ENCODE data around the gene PTPRK. TPM values are rescaled to one million over a fixed set of nuclear protein-coding genes. Genes with fewer than 3 reads are reported as not detected.

PTPRK gene
- total and polyA plus RNA-seq, 10 of the 15 experiments (the other 5 are each of a cell fraction or from before 2014, with no cell fraction given) = 0.23 to 1.9 (median 0.55) TPM

DNA sequence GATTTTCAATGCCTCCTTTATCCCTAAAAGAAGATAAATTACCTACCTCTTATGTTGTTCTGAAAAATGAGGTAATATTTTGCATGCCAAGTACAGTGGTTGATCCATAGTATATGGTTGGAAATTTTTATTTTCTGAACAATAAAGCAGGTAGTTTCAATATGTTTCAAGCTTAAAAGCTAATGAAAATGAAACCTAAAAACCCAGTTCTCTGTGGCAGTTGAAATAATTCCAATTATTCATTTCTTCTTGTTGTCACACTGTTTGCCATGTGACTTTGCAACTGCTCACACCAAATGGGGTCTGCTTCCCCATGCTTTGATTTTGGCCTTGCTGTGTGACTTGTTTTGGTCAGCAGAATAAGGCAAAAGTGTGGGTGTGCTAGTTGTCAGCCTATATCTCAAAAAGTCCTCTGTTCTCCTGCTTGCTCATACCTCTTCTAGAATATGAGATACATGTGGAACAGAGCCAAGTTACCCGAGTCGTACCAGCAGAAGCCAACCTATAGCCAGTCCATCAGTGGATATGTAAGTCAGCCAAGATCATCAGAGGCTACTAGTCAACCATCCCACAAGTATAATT, 422.3 kb downstream of the PTPRK start:
- no peak for DNase-seq (ENCODE audit: low read depth, low spot score)
- no TSS peak for BruUV-seq (replicated peaks)
- intact Hi-C loops (cut with micrococcal nuclease; ENCODE audit: unreplicated experiment) = no loop called here

More for the DNA sequence above, 422.3 kb downstream of the PTPRK start:
- RAD21 ChIA-PET (ENCODE audit: unreplicated experiment) = no interaction called here
- POLR2A ChIA-PET = no interaction called here
- 3% methylated on average over 2 of the region's 2 CpGs for WGBS (ENCODE audit: insufficient coverage, insufficient replicate concordance, low lambda C conversion rate, missing lambda C conversion rate)
- Histone ChIP-seq H3K79me2 (ENCODE audit: control insufficient read depth, insufficient read depth, low read length) (no peaks in the 10 kb centered on the region), H4K20me1 (ENCODE audit: control insufficient read depth, insufficient read depth) (no peaks in the 10 kb centered on the region), H3K36me3 (ENCODE audit: control insufficient read depth in 2 of 2, insufficient read depth in 2 of 2, low read length in 1 of 2) (no peaks in the 10 kb centered on the region), H3K4me3 (no peak overlapping the region), H3K9ac (ENCODE audit: control insufficient read depth, insufficient read depth, low read length) (no peak overlapping the region), H3K27ac (ENCODE audit: control insufficient read depth, insufficient read depth) (no peak overlapping the region), H2AFZ (ENCODE audit: control insufficient read depth, low read depth, low read length) (no peak overlapping the region), H3K4me1 (ENCODE audit: control insufficient read depth, insufficient read depth, low read length) (no peaks in the 10 kb centered on the region), H3K27me3 (replicated peaks in 1 of 2; ENCODE audit: control insufficient read depth in 2 of 2, insufficient read depth in 2 of 2, low read length in 1 of 2) (no peaks in the 10 kb centered on the region), H3K4me2 (ENCODE audit: control insufficient read depth, insufficient read depth) (no peak overlapping the region), H3K9me3 (replicated peaks; ENCODE audit: control insufficient read depth, insufficient read depth, low read length) (no peaks in the 10 kb centered on the region)
- ATAC-seq (peak; percentile 79), FAIRE-seq (no peak)
- SMC1A ChIA-PET (ENCODE audit: uncharacterized antibody, unreplicated experiment) = interaction anchor here (1.2 kb wide), 1 partner anchor 292 kb away, joined by 3 read pairs; no protein-coding TSS in a partner anchor
- in situ Hi-C loops (cut with MboI) = no loop called here
- TF ChIP-seq, protein P1, sequence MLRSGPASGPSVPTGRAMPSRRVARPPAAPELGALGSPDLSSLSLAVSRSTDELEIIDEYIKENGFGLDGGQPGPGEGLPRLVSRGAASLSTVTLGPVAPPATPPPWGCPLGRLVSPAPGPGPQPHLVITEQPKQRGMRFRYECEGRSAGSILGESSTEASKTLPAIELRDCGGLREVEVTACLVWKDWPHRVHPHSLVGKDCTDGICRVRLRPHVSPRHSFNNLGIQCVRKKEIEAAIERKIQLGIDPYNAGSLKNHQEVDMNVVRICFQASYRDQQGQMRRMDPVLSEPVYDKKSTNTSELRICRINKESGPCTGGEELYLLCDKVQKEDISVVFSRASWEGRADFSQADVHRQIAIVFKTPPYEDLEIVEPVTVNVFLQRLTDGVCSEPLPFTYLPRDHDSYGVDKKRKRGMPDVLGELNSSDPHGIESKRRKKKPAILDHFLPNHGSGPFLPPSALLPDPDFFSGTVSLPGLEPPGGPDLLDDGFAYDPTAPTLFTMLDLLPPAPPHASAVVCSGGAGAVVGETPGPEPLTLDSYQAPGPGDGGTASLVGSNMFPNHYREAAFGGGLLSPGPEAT (IDR thresholded peaks at IDR 0.05; ENCODE audit: low read depth) = 0 out of 2 replicates have a peak, but pooled peaks have one; percentile 13
- TF ChIP-seq FOS (IDR thresholded peaks at IDR 0.05; ENCODE audit: borderline replicate concordance, extremely low read depth, insufficient read length) = no peak
- 0 out of 2 replicates have a peak, but pooled peaks have one; percentile 11 for TF ChIP-seq ATF7 (IDR thresholded peaks at IDR 0.05; ENCODE audit: low read depth)
- TF ChIP-seq BCL11A (IDR thresholded peaks at IDR 0.05; ENCODE audit: low read depth, low read length) = no peak
- TF ChIP-seq MTA2 (IDR thresholded peaks at IDR 0.05; ENCODE audit: low read depth) = 0 out of 2 replicates have a peak, but pooled peaks have one; percentile 19
- TF ChIP-seq, protein P2, sequence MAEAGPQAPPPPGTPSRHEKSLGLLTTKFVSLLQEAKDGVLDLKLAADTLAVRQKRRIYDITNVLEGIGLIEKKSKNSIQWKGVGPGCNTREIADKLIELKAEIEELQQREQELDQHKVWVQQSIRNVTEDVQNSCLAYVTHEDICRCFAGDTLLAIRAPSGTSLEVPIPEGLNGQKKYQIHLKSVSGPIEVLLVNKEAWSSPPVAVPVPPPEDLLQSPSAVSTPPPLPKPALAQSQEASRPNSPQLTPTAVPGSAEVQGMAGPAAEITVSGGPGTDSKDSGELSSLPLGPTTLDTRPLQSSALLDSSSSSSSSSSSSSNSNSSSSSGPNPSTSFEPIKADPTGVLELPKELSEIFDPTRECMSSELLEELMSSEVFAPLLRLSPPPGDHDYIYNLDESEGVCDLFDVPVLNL (IDR thresholded peaks at IDR 0.05; ENCODE audit: low read depth, low read length) = no peak
- CTCF ChIA-PET = no interaction called here

All from GM12878 (cell line).